Measurements from ENCODE around the gene HOMER2. TPM values are rescaled to one million over a fixed set of nuclear protein-coding genes. Genes with fewer than 3 reads are reported as not detected.

HOMER2 gene
- total and polyA plus RNA-seq, 12 donors: 12.3 to 64.4 (median 43.2) TPM

DNA sequence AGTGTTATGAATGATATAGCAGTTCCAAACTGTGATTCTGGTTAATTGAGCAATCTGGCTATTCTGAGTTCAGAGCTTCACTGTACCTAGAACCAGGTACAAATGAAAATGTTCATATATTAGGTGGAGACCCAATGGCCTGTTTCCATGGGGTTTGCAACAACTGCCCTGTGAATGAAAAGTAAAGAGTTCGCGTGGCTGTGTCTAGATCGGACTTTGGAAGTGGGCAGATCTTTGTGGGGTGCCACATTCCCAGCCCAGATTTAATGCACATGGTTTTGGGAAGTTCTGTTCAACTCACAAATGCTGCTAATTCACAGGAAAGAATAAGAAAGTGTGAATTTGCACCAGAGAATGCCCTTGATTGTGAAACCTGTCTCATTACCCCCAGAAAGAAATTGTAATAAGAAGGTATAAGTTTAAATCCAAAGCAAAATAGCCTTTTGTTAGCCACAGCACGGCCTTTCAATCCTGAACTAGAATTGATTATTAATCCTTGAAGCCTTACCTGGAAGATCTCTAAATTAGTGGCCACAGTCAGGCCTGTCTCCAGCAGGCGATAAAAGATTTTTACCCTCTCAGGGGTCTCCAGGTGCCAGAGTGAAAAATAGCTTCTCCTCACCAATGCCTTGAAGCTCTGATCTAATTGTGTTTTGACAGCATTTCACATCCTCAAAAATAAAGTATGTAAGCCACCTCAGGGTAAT is 120.5 kb downstream of the HOMER2 start:
- no peaks in the 10 kb centered on the region for H3K9me3 ChIP-seq
- peaks cover 0 to 100% (median 84%) of the 10 kb centered on the region in 9 donors for H3K36me3 ChIP-seq
- TF ChIP-seq, protein P1, sequence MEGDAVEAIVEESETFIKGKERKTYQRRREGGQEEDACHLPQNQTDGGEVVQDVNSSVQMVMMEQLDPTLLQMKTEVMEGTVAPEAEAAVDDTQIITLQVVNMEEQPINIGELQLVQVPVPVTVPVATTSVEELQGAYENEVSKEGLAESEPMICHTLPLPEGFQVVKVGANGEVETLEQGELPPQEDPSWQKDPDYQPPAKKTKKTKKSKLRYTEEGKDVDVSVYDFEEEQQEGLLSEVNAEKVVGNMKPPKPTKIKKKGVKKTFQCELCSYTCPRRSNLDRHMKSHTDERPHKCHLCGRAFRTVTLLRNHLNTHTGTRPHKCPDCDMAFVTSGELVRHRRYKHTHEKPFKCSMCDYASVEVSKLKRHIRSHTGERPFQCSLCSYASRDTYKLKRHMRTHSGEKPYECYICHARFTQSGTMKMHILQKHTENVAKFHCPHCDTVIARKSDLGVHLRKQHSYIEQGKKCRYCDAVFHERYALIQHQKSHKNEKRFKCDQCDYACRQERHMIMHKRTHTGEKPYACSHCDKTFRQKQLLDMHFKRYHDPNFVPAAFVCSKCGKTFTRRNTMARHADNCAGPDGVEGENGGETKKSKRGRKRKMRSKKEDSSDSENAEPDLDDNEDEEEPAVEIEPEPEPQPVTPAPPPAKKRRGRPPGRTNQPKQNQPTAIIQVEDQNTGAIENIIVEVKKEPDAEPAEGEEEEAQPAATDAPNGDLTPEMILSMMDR (IDR thresholded peaks at IDR 0.05): no peak
- H3K4me1 ChIP-seq: peaks cover 0 to 19% (median 0%) of the 10 kb centered on the region in 9 donors
- 96 to 98% methylated on average over 5 of the region's 5 CpGs for WGBS, 2 donors
- intact Hi-C loops (cut with DNase I): no loop called here
- peak overlapping the region in 2 of 10 donors; percentile 29 to 42 for H3K27ac ChIP-seq
- H3K4me3 ChIP-seq: no peak overlapping the region
- H3K27me3 ChIP-seq: no peaks in the 10 kb centered on the region
- no peak for ATAC-seq
- no peak for DNase-seq

- TF ChIP-seq, protein P1 (IDR thresholded peaks at IDR 0.05): no peak
- WGBS, 2 donors: 90 to 91% methylated on average over 18 of the region's 18 CpGs
- Histone ChIP-seq H3K36me3 (peaks cover 0 to 100% (median 80%) of the 10 kb centered on the region in 9 donors), H3K4me3 (no peak overlapping the region), H3K9me3 (no peaks in the 10 kb centered on the region), H3K4me1 (peaks cover 0 to 19% (median 0%) of the 10 kb centered on the region in 9 donors), H3K27me3 (no peaks in the 10 kb centered on the region), H3K27ac (no peak overlapping the region)
- intact Hi-C loops (cut with DNase I): no loop called here
- DNase-seq (no peak), ATAC-seq (no peak)
These were observed 121.9 kb downstream of the HOMER2 start for GRCh38 chr15:82830427-82831173.

DNA sequence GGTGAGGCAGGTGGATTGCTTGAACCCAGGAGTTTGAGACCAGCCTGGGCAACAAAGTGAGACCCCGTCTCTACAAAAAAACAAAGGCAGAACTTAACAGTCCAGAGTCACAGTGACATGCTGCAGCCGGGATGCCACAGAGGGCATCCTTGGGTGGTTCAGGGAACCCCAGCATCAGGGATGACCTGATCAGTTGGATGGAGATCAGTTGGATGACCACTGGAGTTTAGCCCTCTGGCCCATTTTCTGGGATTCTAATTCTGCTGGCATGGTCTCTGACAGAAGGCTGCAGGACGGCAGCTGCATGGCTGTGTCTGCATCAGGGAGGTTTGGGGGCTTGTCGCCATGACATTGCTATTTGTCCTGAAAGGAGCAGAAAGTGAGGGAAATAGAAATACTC is 123.3 kb downstream of the HOMER2 start:
- peaks cover 0 to 100% (median 81%) of the 10 kb centered on the region in 9 donors for H3K36me3 ChIP-seq
- no peak overlapping the region for H3K27ac ChIP-seq
- intact Hi-C loops (cut with DNase I): no loop called here
- no peaks in the 10 kb centered on the region for H3K9me3 ChIP-seq
- WGBS, 2 donors: 94 to 97% methylated on average over 4 of the region's 4 CpGs
- H3K27me3 ChIP-seq: no peaks in the 10 kb centered on the region
- no peak for ATAC-seq
- peaks cover 0 to 19% (median 0%) of the 10 kb centered on the region in 9 donors for H3K4me1 ChIP-seq
- H3K4me3 ChIP-seq: no peak overlapping the region
- TF ChIP-seq, protein P1 (IDR thresholded peaks at IDR 0.05): no peak
- no peak for DNase-seq

DNA sequence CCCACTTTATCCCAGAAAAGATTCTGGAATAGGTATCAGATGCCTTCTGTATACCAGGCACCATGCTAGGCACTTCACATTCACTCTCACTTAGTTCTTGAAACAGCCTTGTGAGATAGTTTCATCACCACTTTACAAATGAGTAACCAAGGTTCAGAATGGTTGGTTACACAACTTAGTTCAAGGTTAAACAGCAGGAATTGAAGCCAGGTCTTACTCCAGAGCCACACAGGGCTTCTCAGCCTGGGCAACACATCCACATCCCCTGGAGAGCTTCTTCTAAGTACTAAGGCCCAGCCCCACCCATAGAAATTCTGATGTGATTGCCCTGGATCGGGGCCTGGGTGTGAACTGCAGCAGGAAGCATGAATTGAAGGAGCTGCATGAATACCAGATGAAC is 124.4 kb downstream of the HOMER2 start:
- WGBS, 2 donors: 66 to 84% methylated on average over 1 of the region's 1 CpG
- Histone ChIP-seq H3K27me3 (no peaks in the 10 kb centered on the region), H3K4me1 (peaks cover 0 to 18% (median 0%) of the 10 kb centered on the region in 9 donors), H3K27ac (no peak overlapping the region), H3K36me3 (peaks cover 0 to 100% (median 82%) of the 10 kb centered on the region in 9 donors), H3K9me3 (no peaks in the 10 kb centered on the region), H3K4me3 (no peak overlapping the region)
- ATAC-seq (peak in 2 of 8 donors; percentile 6 to 37), DNase-seq (no peak)
- intact Hi-C loops (cut with DNase I): no loop called here
- TF ChIP-seq, protein P1 (IDR thresholded peaks at IDR 0.05): no peak

All from heart right ventricle (tissue), 16 donors.